Measurements from ENCODE around the gene SEC61B. TPM values are rescaled to one million over a fixed set of nuclear protein-coding genes. Genes with fewer than 3 reads are reported as not detected.

Gene SEC61B
- total RNA-seq, 1 experiment from 2014 or later = 167 TPM

DNA sequence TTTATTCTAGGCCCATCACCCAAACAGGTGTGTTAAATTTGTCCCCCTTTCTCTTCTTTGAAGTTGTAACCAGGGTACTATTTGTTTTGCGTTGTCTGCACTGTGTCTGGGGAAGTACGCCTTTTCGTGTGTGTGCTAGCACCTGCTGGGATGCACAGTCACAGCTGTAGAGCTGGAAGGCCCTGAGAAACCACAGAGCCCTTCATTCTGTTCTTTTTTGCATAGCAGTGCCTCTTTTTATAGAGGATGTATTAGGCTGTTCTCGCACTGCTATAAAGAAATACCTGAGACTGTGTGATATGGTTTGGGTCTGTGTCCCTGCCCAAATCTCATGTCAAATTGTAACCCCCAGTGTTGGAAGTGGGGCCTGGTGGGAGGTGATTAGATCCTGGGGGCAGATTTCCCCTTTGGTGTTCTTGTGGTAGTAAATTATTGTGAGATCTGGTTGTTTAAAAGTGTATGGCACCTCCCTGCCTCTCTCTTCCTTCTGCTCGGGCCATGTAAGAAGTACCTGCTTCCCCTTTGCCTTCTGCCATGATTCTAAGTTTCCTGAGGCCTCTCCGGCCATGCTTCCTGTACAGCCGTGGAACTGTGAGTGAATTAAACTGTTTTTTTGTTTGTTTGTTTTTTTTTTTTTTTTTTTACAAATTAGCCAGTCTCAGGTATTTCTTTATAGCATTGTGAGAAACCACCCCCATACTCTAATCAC is 14.0 kb downstream of the SEC61B start:
- POLR2A ChIA-PET = no interaction called here
- Mint-ChIP-seq H3K27ac (no peak overlapping the region), H3K4me1 (no peaks in the 10 kb centered on the region), H3K9me3 (no peaks in the 10 kb centered on the region; the same call in 1 of the 2 replicates), H3K36me3 (peaks cover 5% of the 10 kb centered on the region), H3K27me3 (ENCODE audit: low read depth) (no peaks in the 10 kb centered on the region), H3K4me3 (no peak overlapping the region)
- CTCF ChIA-PET = no interaction called here
- DNase-seq (ENCODE audit: low spot score) (no peak), ATAC-seq (no peak)
- TF ChIP-seq NR3C1 (CRISPR knock-in tag; conservative IDR thresholded peaks at IDR 0.05; ENCODE audit: low read depth) (no peak), CBFB (CRISPR knock-in tag; IDR thresholded peaks at IDR 0.05; ENCODE audit: low read depth) (no peak), IRF2 (CRISPR knock-in tag; IDR thresholded peaks at IDR 0.05; ENCODE audit: borderline replicate concordance, low read depth) (no peak), SMAD3 (CRISPR knock-in tag; IDR thresholded peaks at IDR 0.05; ENCODE audit: borderline replicate concordance) (no peak), ZNF219 (CRISPR knock-in tag; IDR thresholded peaks at IDR 0.05; ENCODE audit: borderline replicate concordance) (no peak), NFATC4 (CRISPR knock-in tag; IDR thresholded peaks at IDR 0.05) (no peak), OVOL2 (CRISPR knock-in tag; IDR thresholded peaks at IDR 0.05; ENCODE audit: borderline replicate concordance) (no peak), GTF2I (CRISPR knock-in tag; conservative IDR thresholded peaks at IDR 0.05) (no peak), ELF4 (CRISPR knock-in tag; IDR thresholded peaks at IDR 0.05; ENCODE audit: low read depth) (no peak), ZNF671 (CRISPR knock-in tag; IDR thresholded peaks at IDR 0.05) (no peak), KAT7 (CRISPR knock-in tag; IDR thresholded peaks at IDR 0.05; ENCODE audit: borderline replicate concordance) (no peak)
- TF ChIP-seq, protein P1, sequence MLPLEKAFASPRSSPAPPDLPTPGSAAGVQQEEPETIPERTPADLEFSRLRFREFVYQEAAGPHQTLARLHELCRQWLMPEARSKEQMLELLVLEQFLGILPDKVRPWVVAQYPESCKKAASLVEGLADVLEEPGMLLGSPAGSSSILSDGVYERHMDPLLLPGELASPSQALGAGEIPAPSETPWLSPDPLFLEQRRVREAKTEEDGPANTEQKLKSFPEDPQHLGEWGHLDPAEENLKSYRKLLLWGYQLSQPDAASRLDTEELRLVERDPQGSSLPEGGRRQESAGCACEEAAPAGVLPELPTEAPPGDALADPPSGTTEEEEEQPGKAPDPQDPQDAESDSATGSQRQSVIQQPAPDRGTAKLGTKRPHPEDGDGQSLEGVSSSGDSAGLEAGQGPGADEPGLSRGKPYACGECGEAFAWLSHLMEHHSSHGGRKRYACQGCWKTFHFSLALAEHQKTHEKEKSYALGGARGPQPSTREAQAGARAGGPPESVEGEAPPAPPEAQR (CRISPR knock-in tag; IDR thresholded peaks at IDR 0.05) = no peak
- TF ChIP-seq, protein P2, sequence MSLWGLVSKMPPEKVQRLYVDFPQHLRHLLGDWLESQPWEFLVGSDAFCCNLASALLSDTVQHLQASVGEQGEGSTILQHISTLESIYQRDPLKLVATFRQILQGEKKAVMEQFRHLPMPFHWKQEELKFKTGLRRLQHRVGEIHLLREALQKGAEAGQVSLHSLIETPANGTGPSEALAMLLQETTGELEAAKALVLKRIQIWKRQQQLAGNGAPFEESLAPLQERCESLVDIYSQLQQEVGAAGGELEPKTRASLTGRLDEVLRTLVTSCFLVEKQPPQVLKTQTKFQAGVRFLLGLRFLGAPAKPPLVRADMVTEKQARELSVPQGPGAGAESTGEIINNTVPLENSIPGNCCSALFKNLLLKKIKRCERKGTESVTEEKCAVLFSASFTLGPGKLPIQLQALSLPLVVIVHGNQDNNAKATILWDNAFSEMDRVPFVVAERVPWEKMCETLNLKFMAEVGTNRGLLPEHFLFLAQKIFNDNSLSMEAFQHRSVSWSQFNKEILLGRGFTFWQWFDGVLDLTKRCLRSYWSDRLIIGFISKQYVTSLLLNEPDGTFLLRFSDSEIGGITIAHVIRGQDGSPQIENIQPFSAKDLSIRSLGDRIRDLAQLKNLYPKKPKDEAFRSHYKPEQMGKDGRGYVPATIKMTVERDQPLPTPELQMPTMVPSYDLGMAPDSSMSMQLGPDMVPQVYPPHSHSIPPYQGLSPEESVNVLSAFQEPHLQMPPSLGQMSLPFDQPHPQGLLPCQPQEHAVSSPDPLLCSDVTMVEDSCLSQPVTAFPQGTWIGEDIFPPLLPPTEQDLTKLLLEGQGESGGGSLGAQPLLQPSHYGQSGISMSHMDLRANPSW (CRISPR knock-in tag; conservative IDR thresholded peaks at IDR 0.05; ENCODE audit: low read depth) = no peak
- TF ChIP-seq, protein P3, sequence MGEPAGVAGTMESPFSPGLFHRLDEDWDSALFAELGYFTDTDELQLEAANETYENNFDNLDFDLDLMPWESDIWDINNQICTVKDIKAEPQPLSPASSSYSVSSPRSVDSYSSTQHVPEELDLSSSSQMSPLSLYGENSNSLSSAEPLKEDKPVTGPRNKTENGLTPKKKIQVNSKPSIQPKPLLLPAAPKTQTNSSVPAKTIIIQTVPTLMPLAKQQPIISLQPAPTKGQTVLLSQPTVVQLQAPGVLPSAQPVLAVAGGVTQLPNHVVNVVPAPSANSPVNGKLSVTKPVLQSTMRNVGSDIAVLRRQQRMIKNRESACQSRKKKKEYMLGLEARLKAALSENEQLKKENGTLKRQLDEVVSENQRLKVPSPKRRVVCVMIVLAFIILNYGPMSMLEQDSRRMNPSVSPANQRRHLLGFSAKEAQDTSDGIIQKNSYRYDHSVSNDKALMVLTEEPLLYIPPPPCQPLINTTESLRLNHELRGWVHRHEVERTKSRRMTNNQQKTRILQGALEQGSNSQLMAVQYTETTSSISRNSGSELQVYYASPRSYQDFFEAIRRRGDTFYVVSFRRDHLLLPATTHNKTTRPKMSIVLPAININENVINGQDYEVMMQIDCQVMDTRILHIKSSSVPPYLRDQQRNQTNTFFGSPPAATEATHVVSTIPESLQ (CRISPR knock-in tag; IDR thresholded peaks at IDR 0.05) = no peak
- TF ChIP-seq, protein P4, sequence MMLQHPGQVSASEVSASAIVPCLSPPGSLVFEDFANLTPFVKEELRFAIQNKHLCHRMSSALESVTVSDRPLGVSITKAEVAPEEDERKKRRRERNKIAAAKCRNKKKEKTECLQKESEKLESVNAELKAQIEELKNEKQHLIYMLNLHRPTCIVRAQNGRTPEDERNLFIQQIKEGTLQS (CRISPR knock-in tag; conservative IDR thresholded peaks at IDR 0.05) = no peak
- TF ChIP-seq, protein P5, sequence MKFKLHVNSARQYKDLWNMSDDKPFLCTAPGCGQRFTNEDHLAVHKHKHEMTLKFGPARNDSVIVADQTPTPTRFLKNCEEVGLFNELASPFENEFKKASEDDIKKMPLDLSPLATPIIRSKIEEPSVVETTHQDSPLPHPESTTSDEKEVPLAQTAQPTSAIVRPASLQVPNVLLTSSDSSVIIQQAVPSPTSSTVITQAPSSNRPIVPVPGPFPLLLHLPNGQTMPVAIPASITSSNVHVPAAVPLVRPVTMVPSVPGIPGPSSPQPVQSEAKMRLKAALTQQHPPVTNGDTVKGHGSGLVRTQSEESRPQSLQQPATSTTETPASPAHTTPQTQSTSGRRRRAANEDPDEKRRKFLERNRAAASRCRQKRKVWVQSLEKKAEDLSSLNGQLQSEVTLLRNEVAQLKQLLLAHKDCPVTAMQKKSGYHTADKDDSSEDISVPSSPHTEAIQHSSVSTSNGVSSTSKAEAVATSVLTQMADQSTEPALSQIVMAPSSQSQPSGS (CRISPR knock-in tag; IDR thresholded peaks at IDR 0.05; ENCODE audit: borderline replicate concordance, low read depth) = no peak
- TF ChIP-seq, protein P6, sequence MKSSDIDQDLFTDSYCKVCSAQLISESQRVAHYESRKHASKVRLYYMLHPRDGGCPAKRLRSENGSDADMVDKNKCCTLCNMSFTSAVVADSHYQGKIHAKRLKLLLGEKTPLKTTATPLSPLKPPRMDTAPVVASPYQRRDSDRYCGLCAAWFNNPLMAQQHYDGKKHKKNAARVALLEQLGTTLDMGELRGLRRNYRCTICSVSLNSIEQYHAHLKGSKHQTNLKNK (CRISPR knock-in tag; IDR thresholded peaks at IDR 0.05) = no peak

All from WTC11 (cell line).